ENCODE results near the gene RBBP6.

Gene RBBP6

GRCh38 chr16:24507959-24508480 lies 31.3 kb upstream of the RBBP6 start:
- Histone ChIP-seq H3K36me3 (ENCODE audit: control insufficient read depth, insufficient read depth, low read length) (no peaks in the 10 kb centered on the region), H3K27me3 (ENCODE audit: control insufficient read depth, insufficient read depth, low read length, poor library complexity, severe bottlenecking) (peaks cover 4% of the 10 kb centered on the region), H3K4me1 (ENCODE audit: control insufficient read depth, insufficient read depth, low read length) (no peaks in the 10 kb centered on the region), H3K27ac (ENCODE audit: insufficient read depth, low read depth, low read length, poor library complexity, severe bottlenecking) (no peak overlapping the region), H3K9me3 (ENCODE audit: control insufficient read depth, low read length) (no peaks in the 10 kb centered on the region), H3K4me3 (ENCODE audit: insufficient read depth, low read depth, low read length) (no peak overlapping the region)
- WGBS, 2 experiments = 62 to 74% methylated on average over 4 of the region's 5 CpGs

GRCh38 chr16:24508614-24509013 lies 30.8 kb upstream of the RBBP6 start:
- Histone ChIP-seq H3K36me3 (ENCODE audit: control insufficient read depth, insufficient read depth, low read length) (no peaks in the 10 kb centered on the region), H3K9me3 (ENCODE audit: control insufficient read depth, low read length) (no peaks in the 10 kb centered on the region), H3K4me3 (ENCODE audit: insufficient read depth, low read depth, low read length) (no peak overlapping the region), H3K27ac (ENCODE audit: insufficient read depth, low read depth, low read length, poor library complexity, severe bottlenecking) (no peak overlapping the region), H3K27me3 (ENCODE audit: control insufficient read depth, insufficient read depth, low read length, poor library complexity, severe bottlenecking) (peaks cover 4% of the 10 kb centered on the region), H3K4me1 (ENCODE audit: control insufficient read depth, insufficient read depth, low read length) (no peaks in the 10 kb centered on the region)
- 81 to 88% methylated on average over 3 of the region's 3 CpGs for WGBS, 2 experiments

- WGBS, 2 experiments = 95 to 96% methylated on average over 2 of the region's 2 CpGs
- H3K36me3 ChIP-seq (ENCODE audit: control insufficient read depth, insufficient read depth, low read length) = no peaks in the 10 kb centered on the region
- H3K9me3 ChIP-seq (ENCODE audit: control insufficient read depth, low read length) = no peaks in the 10 kb centered on the region
- H3K27me3 ChIP-seq (ENCODE audit: control insufficient read depth, insufficient read depth, low read length, poor library complexity, severe bottlenecking) = peaks cover 4% of the 10 kb centered on the region
- H3K4me3 ChIP-seq (ENCODE audit: insufficient read depth, low read depth, low read length) = no peak overlapping the region
- no peaks in the 10 kb centered on the region for H3K4me1 ChIP-seq (ENCODE audit: control insufficient read depth, insufficient read depth, low read length)
- H3K27ac ChIP-seq (ENCODE audit: insufficient read depth, low read depth, low read length, poor library complexity, severe bottlenecking) = no peak overlapping the region
Observed at GRCh38 chr16:24509536-24509935, 29.8 kb upstream of the RBBP6 start.

GRCh38 chr16:24511174-24511573 lies 28.2 kb upstream of the RBBP6 start:
- Histone ChIP-seq H3K27me3 (ENCODE audit: control insufficient read depth, insufficient read depth, low read length, poor library complexity, severe bottlenecking) (no peaks in the 10 kb centered on the region), H3K4me3 (ENCODE audit: insufficient read depth, low read depth, low read length) (no peak overlapping the region), H3K27ac (ENCODE audit: insufficient read depth, low read depth, low read length, poor library complexity, severe bottlenecking) (no peak overlapping the region), H3K36me3 (ENCODE audit: control insufficient read depth, insufficient read depth, low read length) (no peaks in the 10 kb centered on the region), H3K9me3 (ENCODE audit: control insufficient read depth, low read length) (no peaks in the 10 kb centered on the region), H3K4me1 (ENCODE audit: control insufficient read depth, insufficient read depth, low read length) (no peaks in the 10 kb centered on the region)
- WGBS, 2 experiments = 96 to 100% methylated on average over 1 of the region's 1 CpG

GRCh38 chr16:24511792-24512191 lies 27.6 kb upstream of the RBBP6 start:
- no peaks in the 10 kb centered on the region for H3K36me3 ChIP-seq (ENCODE audit: control insufficient read depth, insufficient read depth, low read length)
- H3K9me3 ChIP-seq (ENCODE audit: control insufficient read depth, low read length) = no peaks in the 10 kb centered on the region
- no peaks in the 10 kb centered on the region for H3K27me3 ChIP-seq (ENCODE audit: control insufficient read depth, insufficient read depth, low read length, poor library complexity, severe bottlenecking)
- H3K27ac ChIP-seq (ENCODE audit: insufficient read depth, low read depth, low read length, poor library complexity, severe bottlenecking) = no peak overlapping the region
- WGBS, 2 experiments = 83 to 86% methylated on average over 5 of the region's 5 CpGs
- no peak overlapping the region for H3K4me3 ChIP-seq (ENCODE audit: insufficient read depth, low read depth, low read length)
- H3K4me1 ChIP-seq (ENCODE audit: control insufficient read depth, insufficient read depth, low read length) = no peaks in the 10 kb centered on the region

GRCh38 chr16:24514096-24514495 lies 25.3 kb upstream of the RBBP6 start:
- Histone ChIP-seq H3K4me3 (ENCODE audit: insufficient read depth, low read depth, low read length) (no peak overlapping the region), H3K36me3 (ENCODE audit: control insufficient read depth, insufficient read depth, low read length) (no peaks in the 10 kb centered on the region), H3K9me3 (ENCODE audit: control insufficient read depth, low read length) (no peaks in the 10 kb centered on the region), H3K27ac (ENCODE audit: insufficient read depth, low read depth, low read length, poor library complexity, severe bottlenecking) (no peak overlapping the region), H3K4me1 (ENCODE audit: control insufficient read depth, insufficient read depth, low read length) (no peaks in the 10 kb centered on the region), H3K27me3 (ENCODE audit: control insufficient read depth, insufficient read depth, low read length, poor library complexity, severe bottlenecking) (no peaks in the 10 kb centered on the region)
- 85 to 89% methylated on average over 2 of the region's 2 CpGs for WGBS, 2 experiments

GRCh38 chr16:24515186-24515585 lies 24.2 kb upstream of the RBBP6 start:
- no peak overlapping the region for H3K27ac ChIP-seq (ENCODE audit: insufficient read depth, low read depth, low read length, poor library complexity, severe bottlenecking)
- H3K27me3 ChIP-seq (ENCODE audit: control insufficient read depth, insufficient read depth, low read length, poor library complexity, severe bottlenecking) = no peaks in the 10 kb centered on the region
- H3K36me3 ChIP-seq (ENCODE audit: control insufficient read depth, insufficient read depth, low read length) = no peaks in the 10 kb centered on the region
- 91 to 95% methylated on average over 5 of the region's 5 CpGs for WGBS, 2 experiments
- H3K4me1 ChIP-seq (ENCODE audit: control insufficient read depth, insufficient read depth, low read length) = no peaks in the 10 kb centered on the region
- H3K9me3 ChIP-seq (ENCODE audit: control insufficient read depth, low read length) = no peaks in the 10 kb centered on the region
- no peak overlapping the region for H3K4me3 ChIP-seq (ENCODE audit: insufficient read depth, low read depth, low read length)

- Histone ChIP-seq H3K27ac (ENCODE audit: insufficient read depth, low read depth, low read length, poor library complexity, severe bottlenecking) (no peak overlapping the region), H3K4me3 (ENCODE audit: insufficient read depth, low read depth, low read length) (no peak overlapping the region), H3K4me1 (ENCODE audit: control insufficient read depth, insufficient read depth, low read length) (no peaks in the 10 kb centered on the region), H3K36me3 (ENCODE audit: control insufficient read depth, insufficient read depth, low read length) (no peaks in the 10 kb centered on the region), H3K27me3 (ENCODE audit: control insufficient read depth, insufficient read depth, low read length, poor library complexity, severe bottlenecking) (no peaks in the 10 kb centered on the region), H3K9me3 (ENCODE audit: control insufficient read depth, low read length) (no peaks in the 10 kb centered on the region)
- WGBS, 2 experiments = 53% methylated on average over 20 of the region's 20 CpGs
Observed at GRCh38 chr16:24516900-24517669, 22.3 kb upstream of the RBBP6 start.

- Histone ChIP-seq H3K27ac (ENCODE audit: insufficient read depth, low read depth, low read length, poor library complexity, severe bottlenecking) (no peak overlapping the region), H3K27me3 (ENCODE audit: control insufficient read depth, insufficient read depth, low read length, poor library complexity, severe bottlenecking) (no peaks in the 10 kb centered on the region), H3K4me3 (ENCODE audit: insufficient read depth, low read depth, low read length) (no peak overlapping the region), H3K4me1 (ENCODE audit: control insufficient read depth, insufficient read depth, low read length) (no peaks in the 10 kb centered on the region), H3K36me3 (ENCODE audit: control insufficient read depth, insufficient read depth, low read length) (no peaks in the 10 kb centered on the region), H3K9me3 (ENCODE audit: control insufficient read depth, low read length) (no peaks in the 10 kb centered on the region)
Observed at GRCh38 chr16:24518498-24518897, 20.9 kb upstream of the RBBP6 start.

- no peaks in the 10 kb centered on the region for H3K36me3 ChIP-seq (ENCODE audit: control insufficient read depth, insufficient read depth, low read length)
- no peaks in the 10 kb centered on the region for H3K4me1 ChIP-seq (ENCODE audit: control insufficient read depth, insufficient read depth, low read length)
- 90 to 91% methylated on average over 3 of the region's 3 CpGs for WGBS, 2 experiments
- no peaks in the 10 kb centered on the region for H3K9me3 ChIP-seq (ENCODE audit: control insufficient read depth, low read length)
- no peaks in the 10 kb centered on the region for H3K27me3 ChIP-seq (ENCODE audit: control insufficient read depth, insufficient read depth, low read length, poor library complexity, severe bottlenecking)
- H3K27ac ChIP-seq (ENCODE audit: insufficient read depth, low read depth, low read length, poor library complexity, severe bottlenecking) = no peak overlapping the region
- no peak overlapping the region for H3K4me3 ChIP-seq (ENCODE audit: insufficient read depth, low read depth, low read length)
Observed at GRCh38 chr16:24520983-24521382, 18.4 kb upstream of the RBBP6 start.

Data from ectodermal cell (in vitro differentiated cells).